Thyroid gland (tissue), 4 donors: Measurements from ENCODE around the gene FBXO27. TPM values are rescaled to one million over a fixed set of nuclear protein-coding genes. Genes with fewer than 3 reads are reported as not detected.

Experiments
- DNase-seq, 2 donors: peaks; one replicate each; pipeline ENCODE4 v3.0.0-alpha.2; 2019
- H3K27ac ChIP-seq, 3 donors: fragments of 200-600 bp; sonication (generic); 1 replicate in 2 of 3; 2 replicates in 1 of 3; pipeline ENCODE4 v1.5.1; 2016 to 2019; ENCODE audit warnings: mild to moderate bottlenecking in 1 of 3, moderate library complexity in 1 of 3
- H3K27me3 ChIP-seq: fragments of 200-600 bp; sonication (generic); one replicate; pipeline ENCODE4 v1.5.1; 2019
- H3K36me3 ChIP-seq, 2 donors: fragments of 200-600 bp; sonication (generic); one replicate each; pipeline ENCODE4 v1.5.1; 2016 to 2019
- H3K4me1 ChIP-seq, 2 donors: fragments of 200-600 bp; sonication (generic); one replicate each; pipeline ENCODE4 v1.5.1; 2017 to 2019
- H3K4me3 ChIP-seq, 3 donors: fragments of 200-600 bp; sonication (generic); replicated peaks in 1 of 3; 1 replicate in 2 of 3; 2 replicates in 1 of 3; pipeline ENCODE4 v1.5.1; 2016; ENCODE audit warnings: mild to moderate bottlenecking in 1 of 3
- H3K9me3 ChIP-seq: fragments of 200-600 bp; sonication (generic); one replicate; pipeline ENCODE4 v1.5.1; 2017
- CTCF ChIP-seq, 6 experiments: fragments of 200-600 bp in 3 of 6; fragments of 450-650 bp in 3 of 6; sonication (generic) in 3 of 6; IDR thresholded peaks; one replicate each; pipeline ENCODE4 v1.5.1; 2016 to 2019; ENCODE audit warnings: antibody characterized with exemption in 6 of 6, mild to moderate bottlenecking in 2 of 6, inconsistent platforms in 1 of 6, moderate library complexity in 1 of 6
- POLR2A ChIP-seq, 2 donors: fragments of 450-650 bp; IDR thresholded peaks; one replicate each; pipeline ENCODE4 v1.6.1; 2017; ENCODE audit warnings: antibody characterized with exemption in 2 of 2, mild to moderate bottlenecking in 2 of 2, moderate library complexity in 1 of 2
- WGBS, 2 donors: methylation state at CpG; one replicate each; pipeline ENCODE4 v1.1.5; 2017; 5-methylcytosine and 5-hydroxymethylcytosine counted together
- intact Hi-C: fragments of 100-400 bp; cut with DNase I; formaldehyde crosslinking; loops from one replicate; pipeline ENCODE4 v1.15.1; 2023
- total RNA-seq, 4 donors: library from RNA; depleted of rRNA; stranded (reverse); fragments of >200 nt; gene quantifications; one replicate each; pipeline ENCODE4 v1.2.3, GENCODE V29; 2016

Gene FBXO27
- total RNA-seq, 4 donors from 2014 or later, result 0.24 to 5.0 (median 3.0) TPM

DNA sequence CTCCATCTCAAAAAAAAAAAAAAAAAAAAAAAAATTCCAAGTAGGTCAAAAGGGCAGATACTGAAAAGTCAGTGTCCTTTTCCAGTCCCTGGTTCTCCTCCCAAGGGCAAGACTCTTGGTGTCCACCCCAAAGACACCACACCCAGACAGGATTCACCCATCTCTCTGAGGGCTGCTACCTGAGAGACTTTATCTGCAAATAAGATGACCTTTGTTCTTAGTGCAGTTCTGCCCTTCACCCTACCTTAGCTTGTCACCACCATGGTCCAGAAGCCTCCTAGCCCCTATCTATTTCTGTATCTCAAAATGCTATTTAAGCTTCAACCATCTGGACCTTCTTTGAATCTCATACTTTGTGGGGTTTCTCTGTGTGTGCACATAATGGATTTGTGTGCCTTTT, 4.2 kb upstream of the FBXO27 start:
- Histone ChIP-seq H3K4me3 (no peak overlapping the region), H3K9me3 (no peaks in the 10 kb centered on the region), H3K27me3 (no peaks in the 10 kb centered on the region), H3K4me1 (peaks cover 2 to 9% of the 10 kb centered on the region in 2 donors), H3K27ac (no peak overlapping the region), H3K36me3 (no peaks in the 10 kb centered on the region)
- intact Hi-C loops, result no loop called here
- no peak for DNase-seq
- TF ChIP-seq CTCF (IDR thresholded peaks at IDR 0.05) (no peak), POLR2A (IDR thresholded peaks at IDR 0.05) (no peak)

GRCh38 chr19:39031368-39032062, 834 bp downstream of the FBXO27 start:
- Histone ChIP-seq H3K27me3 (no peaks in the 10 kb centered on the region), H3K36me3 (no peaks in the 10 kb centered on the region), H3K4me1 (peaks cover 11 to 15% of the 10 kb centered on the region in 2 donors), H3K9me3 (no peaks in the 10 kb centered on the region), H3K27ac (peak overlapping the region in 1 of 3 donors; percentile 19), H3K4me3 (peak overlapping the region; percentile 3 to 46 (median 18))
- TF ChIP-seq POLR2A (IDR thresholded peaks at IDR 0.05) (peak in 1 of 2 donors; percentile 47), CTCF (IDR thresholded peaks at IDR 0.05) (no peak)
- peak; percentile 93 to 96 for DNase-seq
- WGBS, 2 donors, result 1% methylated on average over 20 of the region's 49 CpGs
- intact Hi-C loops, result no loop called here

DNA sequence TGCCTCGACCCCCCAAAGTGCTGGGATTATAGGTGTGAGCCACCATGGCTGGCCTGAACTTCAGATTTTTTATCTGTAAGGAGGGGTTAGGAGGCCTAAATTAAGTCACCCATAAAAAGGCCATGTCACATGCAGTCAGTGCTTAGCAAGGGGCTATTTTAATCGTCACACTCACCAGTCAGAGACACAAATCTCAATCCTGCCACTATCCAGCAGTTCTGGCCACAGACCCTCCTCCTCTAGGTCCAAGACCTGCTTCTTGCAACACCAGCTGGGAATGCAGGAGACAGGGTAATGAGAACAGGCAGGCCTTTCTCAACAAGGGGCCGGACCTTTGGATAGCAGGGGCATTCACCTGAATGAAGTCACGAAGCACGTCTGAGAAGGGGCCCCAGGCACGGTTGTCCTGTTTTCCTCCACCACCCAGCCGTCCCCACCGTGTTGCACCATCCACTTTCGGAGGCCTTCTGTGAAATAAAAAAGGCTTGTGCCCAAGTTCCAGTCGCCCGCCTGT, 1.4 kb downstream of the FBXO27 start:
- Histone ChIP-seq H3K27ac (peak overlapping the region in 1 of 3 donors; percentile 19), H3K36me3 (no peaks in the 10 kb centered on the region), H3K4me1 (peaks cover 11 to 15% of the 10 kb centered on the region in 2 donors), H3K4me3 (peak overlapping the region in 1 of 3 donors; percentile 46), H3K27me3 (no peaks in the 10 kb centered on the region), H3K9me3 (no peaks in the 10 kb centered on the region)
- intact Hi-C loops, result no loop called here
- TF ChIP-seq POLR2A (IDR thresholded peaks at IDR 0.05) (no peak), CTCF (IDR thresholded peaks at IDR 0.05) (no peak)
- DNase-seq, result no peak
- WGBS, 2 donors, result 28 to 39% methylated on average over 5 to 11 of the region's 11 CpGs

DNA sequence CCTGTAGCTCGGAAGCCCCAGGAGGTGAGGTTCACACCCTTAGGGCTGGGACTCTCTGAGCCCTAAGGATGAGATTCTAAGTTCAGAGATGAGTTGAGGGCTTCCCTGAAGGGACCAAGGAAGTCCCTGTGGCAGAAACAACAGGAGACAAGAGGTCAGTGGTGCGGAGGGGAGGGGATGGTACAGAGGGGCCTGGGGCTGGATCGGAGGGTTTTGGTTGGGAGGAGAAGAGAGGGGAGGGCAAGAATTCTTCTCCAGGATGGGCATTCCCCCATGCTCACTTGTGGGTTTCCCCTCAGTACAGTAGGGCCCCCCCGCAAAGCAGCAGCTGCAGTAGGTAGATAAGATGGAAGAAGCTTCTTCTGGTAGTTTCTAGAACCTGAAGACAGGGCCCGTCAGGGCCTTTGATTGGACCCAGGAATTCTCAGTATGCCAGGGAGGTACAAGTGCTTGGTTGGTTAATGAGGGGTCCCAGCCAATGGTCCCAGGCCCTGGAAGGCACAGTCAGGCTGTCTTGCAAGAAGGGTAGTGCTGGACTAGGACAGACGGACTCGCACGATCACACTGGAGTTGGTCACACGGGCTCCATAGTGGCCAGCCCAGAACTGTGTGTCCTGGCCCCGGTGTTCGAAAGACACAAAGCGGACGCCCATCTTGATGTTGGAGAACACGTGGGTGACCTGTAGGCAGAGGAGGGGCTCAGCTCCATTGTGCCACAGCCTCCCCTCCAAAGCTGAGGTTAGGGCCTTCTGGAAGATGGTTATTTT, 7.3 kb downstream of the FBXO27 start:
- H3K4me3 ChIP-seq, result no peak overlapping the region
- intact Hi-C loops, result no loop called here
- no peak for DNase-seq
- H3K27me3 ChIP-seq, result no peaks in the 10 kb centered on the region
- no peaks in the 10 kb centered on the region for H3K9me3 ChIP-seq
- no peak overlapping the region for H3K27ac ChIP-seq
- H3K4me1 ChIP-seq, result no peaks in the 10 kb centered on the region
- no peak for TF ChIP-seq CTCF (IDR thresholded peaks at IDR 0.05)
- TF ChIP-seq POLR2A (IDR thresholded peaks at IDR 0.05), result no peak
- H3K36me3 ChIP-seq, result no peaks in the 10 kb centered on the region
- 94 to 98% methylated on average over 14 of the region's 14 CpGs for WGBS, 2 donors

DNA sequence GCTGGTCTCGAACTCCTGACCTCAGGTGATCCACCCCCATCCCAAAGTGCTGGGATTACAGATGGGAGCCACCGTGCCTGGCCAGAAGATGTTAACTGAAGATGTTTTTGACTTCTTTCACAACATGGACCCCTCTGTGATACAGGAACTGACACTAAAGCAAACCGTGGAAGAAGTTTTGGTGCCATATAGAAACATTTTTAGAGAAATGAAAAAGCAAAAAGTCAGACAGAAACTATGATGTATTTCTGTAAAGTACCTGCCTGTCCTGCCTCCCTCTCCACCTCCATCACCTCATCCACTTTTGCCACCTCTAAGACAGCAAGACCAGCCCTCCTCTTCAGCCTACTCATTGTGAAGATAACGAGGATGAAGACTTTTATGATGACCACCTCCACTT, 11.3 kb downstream of the FBXO27 start:
- H3K9me3 ChIP-seq, result no peaks in the 10 kb centered on the region
- no peaks in the 10 kb centered on the region for H3K27me3 ChIP-seq
- TF ChIP-seq POLR2A (IDR thresholded peaks at IDR 0.05) (no peak), CTCF (IDR thresholded peaks at IDR 0.05) (no peak)
- H3K4me1 ChIP-seq, result no peaks in the 10 kb centered on the region
- H3K4me3 ChIP-seq, result no peak overlapping the region
- no peaks in the 10 kb centered on the region for H3K36me3 ChIP-seq
- DNase-seq, result no peak
- no peak overlapping the region for H3K27ac ChIP-seq
- WGBS, 2 donors, result 86 to 88% methylated on average over 4 of the region's 4 CpGs
- intact Hi-C loops, result no loop called here
